Endothelial cell of umbilical vein (primary cell): Measurements from ENCODE around the gene PRDM16. TPM values are rescaled to one million over a fixed set of nuclear protein-coding genes. Genes with fewer than 3 reads are reported as not detected.

ENCODE experiments used
- BruUV-seq: library from RNA; stranded (reverse); fragments of 400-500 nt; replicated peaks from 2 replicates; lab custom pipeline; 2021; lab: Mats Ljungman, UMichigan
- CTCF ChIA-PET: fragments of 300-600, 350-600 bp; sonication (Branson Sonifier 250); formaldehyde crosslinking; loops from one replicate; lab custom pipeline; 2021; ENCODE audit warnings: antibody characterized with exemption, inconsistent platforms; lab: Charles Lee
- POLR2A ChIA-PET: fragments of 300-600, 350-600 bp; sonication (Branson Sonifier 250); formaldehyde crosslinking; loops from one replicate; lab custom pipeline; 2021; ENCODE audit warnings: antibody characterized with exemption, inconsistent platforms; lab: Charles Lee
- DNase-seq: peaks from one replicate; pipeline ENCODE4 v3.0.0-alpha.2; 2011; ENCODE audit warnings: low read depth, low spot score
- FAIRE-seq: peaks from 2 replicates; lab custom pipeline; 2011; peaks lifted over from hg19 to GRCh38; lab: Jason Lieb, UNC
- H2AFZ ChIP-seq: 2 replicates; pipeline ENCODE4 v1.6.0; 2012; ENCODE audit warnings: low read depth, low read length, control low read depth, inconsistent platforms
- H3K27ac ChIP-seq: 2 replicates; pipeline ENCODE4 v1.5.1; 2011; ENCODE audit warnings: low read depth, mild to moderate bottlenecking, control low read depth, low read length, moderate library complexity; ENCODE audit not compliant: insufficient read depth
- H3K27me3 ChIP-seq, 2 experiments: 2 replicates each; pipeline versions ENCODE4 v1.6.0 to v1.6.1; 2011; ENCODE audit warnings: low read length in 2 of 2, mixed read lengths in 1 of 2; ENCODE audit not compliant: control insufficient read depth in 2 of 2, insufficient read depth in 2 of 2
- H3K36me3 ChIP-seq, 2 experiments: 2 replicates in 1 of 2; 3 replicates in 1 of 2; pipeline ENCODE4 v1.5.1; 2011; ENCODE audit warnings: low read length in 2 of 2, mild to moderate bottlenecking in 1 of 2, moderate library complexity in 1 of 2; ENCODE audit not compliant: control insufficient read depth in 2 of 2, insufficient read depth in 2 of 2; ENCODE audit errors: extremely low read depth in 1 of 2
- H3K4me1 ChIP-seq: 3 replicates; pipeline ENCODE4 v1.5.1; 2011; ENCODE audit warnings: mild to moderate bottlenecking, low read length; ENCODE audit not compliant: control insufficient read depth, insufficient read depth; ENCODE audit errors: extremely low read depth
- H3K4me2 ChIP-seq: 2 replicates; pipeline ENCODE4 v1.6.1; 2011; ENCODE audit warnings: low read length, control low read depth, mixed read lengths; ENCODE audit not compliant: insufficient read depth
- H3K4me3 ChIP-seq, 3 experiments: fragments of 200-600 bp in 1 of 3; sonication (generic), shearing (Covaris generic) in 1 of 3; replicated peaks in 1 of 3; 2 replicates each; pipeline ENCODE4 v1.5.1; 2011 to 2016; ENCODE audit warnings: control low read depth in 3 of 3, low read length in 3 of 3, mild to moderate bottlenecking in 2 of 3, inconsistent platforms in 1 of 3, low read depth in 1 of 3, moderate library complexity in 1 of 3; ENCODE audit not compliant: insufficient read depth in 1 of 3
- H3K79me2 ChIP-seq: 2 replicates; pipeline ENCODE4 v1.6.0; 2012; ENCODE audit warnings: low read length, inconsistent platforms; ENCODE audit not compliant: control insufficient read depth, insufficient read depth
- H3K9ac ChIP-seq: replicated peaks from 2 replicates; pipeline ENCODE3; 2011; ENCODE audit warnings: low read length, control low read depth; ENCODE audit not compliant: insufficient read depth; ENCODE audit errors: extremely low read depth
- H3K9me1 ChIP-seq: replicated peaks from 3 replicates; pipeline ENCODE4 v1.6.0; 2011; ENCODE audit warnings: mild to moderate bottlenecking, low read length; ENCODE audit not compliant: control insufficient read depth, insufficient read depth; ENCODE audit errors: extremely low read depth
- H3K9me3 ChIP-seq: replicated peaks from 2 replicates; pipeline ENCODE4 v1.5.1; 2012; ENCODE audit warnings: low read length, inconsistent platforms; ENCODE audit not compliant: control insufficient read depth, insufficient read depth
- H4K20me1 ChIP-seq: replicated peaks from 2 replicates; pipeline ENCODE3; 2011; ENCODE audit warnings: mild to moderate bottlenecking, low read length; ENCODE audit not compliant: control insufficient read depth, insufficient read depth; ENCODE audit errors: extremely low read depth
- CTCF ChIP-seq, 2 donors: IDR thresholded peaks; 1 replicate in 1 of 2; 2 replicates in 1 of 2; pipeline ENCODE4 v1.5.1; 2011; ENCODE audit warnings: low read length in 2 of 2, mild to moderate bottlenecking in 2 of 2, moderate library complexity in 2 of 2, control low read depth in 1 of 2, inconsistent platforms in 1 of 2, low read depth in 1 of 2; ENCODE audit not compliant: insufficient read depth in 1 of 2; ENCODE audit errors: extremely low read depth in 1 of 2
- EZH2 ChIP-seq: IDR thresholded peaks from 2 replicates; pipeline ENCODE4 v1.6.1; 2012; ENCODE audit warnings: borderline replicate concordance, low read depth, mild to moderate bottlenecking, moderate library complexity, low read length, inconsistent platforms; ENCODE audit not compliant: severe bottlenecking
- FOS ChIP-seq: IDR thresholded peaks from 2 replicates; pipeline ENCODE4 v1.6.1; 2011; ENCODE audit warnings: mild to moderate bottlenecking, low read length, moderate library complexity, borderline replicate concordance; ENCODE audit not compliant: insufficient read depth
- GATA2 ChIP-seq: IDR thresholded peaks from 2 replicates; pipeline ENCODE4 v1.7.0; 2011; ENCODE audit warnings: low read depth, mild to moderate bottlenecking, moderate library complexity, mixed read lengths, low read length; ENCODE audit not compliant: insufficient read length, insufficient read depth
- JUN ChIP-seq: IDR thresholded peaks from 2 replicates; pipeline ENCODE4 v1.6.1; 2011; ENCODE audit warnings: borderline replicate concordance, low read depth; ENCODE audit not compliant: insufficient read length, insufficient read depth
- MAX ChIP-seq: IDR thresholded peaks from 2 replicates; pipeline ENCODE4 v1.6.1; 2011; ENCODE audit not compliant: insufficient read depth, insufficient read length
- MYC ChIP-seq: IDR thresholded peaks from one replicate; pipeline ENCODE4 v1.6.1; 2011; ENCODE audit warnings: mild to moderate bottlenecking, low read depth, low read length
- POLR2A ChIP-seq: IDR thresholded peaks from 2 replicates; pipeline ENCODE4 v1.6.1; 2012; ENCODE audit warnings: low read depth, mild to moderate bottlenecking, control low read depth, low read length
- POLR2AphosphoS5 ChIP-seq: IDR thresholded peaks from 2 replicates; pipeline ENCODE4 v1.6.1; 2012; ENCODE audit warnings: low read depth, mild to moderate bottlenecking, control low read depth, low read length, moderate library complexity; ENCODE audit not compliant: insufficient read depth
- dilution Hi-C: fragments of 300-500 bp; cut with MboI; formaldehyde crosslinking; loops from one replicate; pipeline ENCODE4 v1.15.0; 2019; ENCODE audit warnings: low sequenced_read_pairs; ENCODE audit not compliant: extremely low pct_ligation_motif_present
- intact Hi-C: fragments of 100-400 bp; cut with micrococcal nuclease; formaldehyde crosslinking; loops from one replicate; pipeline ENCODE4 v1.10.0; 2022
- polyA plus RNA-seq, 4 experiments: library from polyadenylated mRNA; depleted of rRNA in 3 of 4; stranded (reverse) in 3 of 4; unstranded in 1 of 4; fragments of >200 nt; gene quantifications; 2 replicates each; pipeline versions ENCODE4 v1.2.1 to v1.2.3, GENCODE V29; 2011 to 2012; ENCODE audit warnings: missing spikeins in 1 of 4
- total RNA-seq: library from RNA; stranded (reverse); gene quantifications from 2 replicates; pipeline ENCODE4 v1.2.3, GENCODE V29; 2021

Gene PRDM16
- total and polyA plus RNA-seq, 2 donors (not counting 3 experiments of a cell fraction or from before 2014, with no cell fraction given), result not detected

GRCh38 chr1:3352299-3352951 is 283.4 kb downstream of the PRDM16 start:
- no peak overlapping the region for H2AFZ ChIP-seq
- H3K79me2 ChIP-seq, result no peaks in the 10 kb centered on the region
- H3K9ac ChIP-seq, result no peak overlapping the region
- dilution Hi-C loops, result no loop called here
- no peaks in the 10 kb centered on the region for H3K9me3 ChIP-seq
- POLR2A ChIA-PET, result no interaction called here
- no peak overlapping the region for H3K27ac ChIP-seq
- H3K4me2 ChIP-seq, result no peak overlapping the region
- no TSS peak for BruUV-seq
- H4K20me1 ChIP-seq, result no peaks in the 10 kb centered on the region
- CTCF ChIA-PET, result interaction anchor here (0.6 kb wide), 1 partner anchor 452 kb away, joined by 6 read pairs; no protein-coding TSS in a partner anchor
- no peaks in the 10 kb centered on the region for H3K36me3 ChIP-seq
- DNase-seq (no peak), FAIRE-seq (no peak)
- no peaks in the 10 kb centered on the region for H3K27me3 ChIP-seq
- TF ChIP-seq CTCF (IDR thresholded peaks at IDR 0.05; ENCODE audit: extremely low read depth in 1 of 2, insufficient read depth in 1 of 2, low read depth in 1 of 2, low read length in 2 of 2) (no peak), MYC (no peak), GATA2 (no peak), POLR2A (no peak), MAX (no peak), JUN (no peak), POLR2AphosphoS5 (no peak), EZH2 (no peak), FOS (no peak)
- intact Hi-C loops, result no loop called here
- no peak overlapping the region for H3K4me3 ChIP-seq
- no peaks in the 10 kb centered on the region for H3K4me1 ChIP-seq
- no peaks in the 10 kb centered on the region for H3K9me1 ChIP-seq
